H9 (cell line): ENCODE results near the gene FANCC. TPM values are rescaled to one million over a fixed set of nuclear protein-coding genes. Genes with fewer than 3 reads are reported as not detected.

Experiments
- DNase-seq: peaks from one replicate; pipeline ENCODE4 v3.0.0-alpha.2; 2017
- H2AFZ ChIP-seq: one replicate; pipeline ENCODE4 v1.6.1; 2013; ENCODE audit warnings: mild to moderate bottlenecking, low read length, control low read depth, moderate library complexity
- H2AK5ac ChIP-seq: 2 replicates; pipeline ENCODE4 v1.6.1; 2013; ENCODE audit warnings: low read length, control low read depth, mixed read lengths; ENCODE audit not compliant: insufficient read length
- H2BK120ac ChIP-seq: one replicate; pipeline ENCODE4 v1.6.1; 2013; ENCODE audit warnings: low read depth, mild to moderate bottlenecking, low read length, control low read depth, inconsistent platforms; ENCODE audit not compliant: poor library complexity, severe bottlenecking
- H2BK12ac ChIP-seq: 2 replicates; pipeline ENCODE4 v1.6.1; 2013; ENCODE audit warnings: low read length, control low read depth, mixed read lengths, low read depth; ENCODE audit not compliant: insufficient read length
- H2BK15ac ChIP-seq: 2 replicates; pipeline ENCODE4 v1.6.1; 2013; ENCODE audit warnings: low read depth, low read length, control low read depth
- H2BK20ac ChIP-seq: one replicate; pipeline ENCODE4 v1.6.1; 2013; ENCODE audit warnings: low read depth, mild to moderate bottlenecking, low read length, control low read depth, inconsistent platforms; ENCODE audit not compliant: poor library complexity, severe bottlenecking
- H2BK5ac ChIP-seq: 2 replicates; pipeline ENCODE4 v1.6.1; 2013; ENCODE audit warnings: low read length, control low read depth, mixed read lengths; ENCODE audit not compliant: insufficient read length
- H3K14ac ChIP-seq: 2 replicates; pipeline ENCODE4 v1.6.1; 2013; ENCODE audit warnings: low read length, control low read depth; ENCODE audit not compliant: insufficient read depth
- H3K18ac ChIP-seq: 2 replicates; pipeline ENCODE4 v1.6.1; 2013; ENCODE audit warnings: low read depth, mild to moderate bottlenecking, mixed read lengths, low read length, control low read depth; ENCODE audit not compliant: insufficient read length
- H3K23ac ChIP-seq: 2 replicates; pipeline ENCODE4 v1.6.1; 2013; ENCODE audit warnings: low read length, control low read depth, mixed read lengths, low read depth; ENCODE audit not compliant: insufficient read length
- H3K23me2 ChIP-seq: 2 replicates; pipeline ENCODE4 v1.6.1; 2013; ENCODE audit warnings: low read depth, mild to moderate bottlenecking, mixed read lengths, low read length, control low read depth; ENCODE audit not compliant: insufficient read length, poor library complexity, severe bottlenecking
- H3K27ac ChIP-seq: 2 replicates; pipeline ENCODE4 v1.5.1; 2013; ENCODE audit warnings: low read length, control low read depth, mixed read lengths, low read depth; ENCODE audit not compliant: insufficient read length
- H3K27me3 ChIP-seq: 2 replicates; pipeline ENCODE4 v1.6.1; 2013; ENCODE audit warnings: low read length, control low read depth, inconsistent platforms; ENCODE audit not compliant: insufficient read depth
- H3K4ac ChIP-seq: 2 replicates; pipeline ENCODE4 v1.6.1; 2013; ENCODE audit warnings: low read depth, mild to moderate bottlenecking, control low read depth, inconsistent platforms, low read length, moderate library complexity
- H3K4me1 ChIP-seq: 2 replicates; pipeline ENCODE4 v1.6.1; 2013; ENCODE audit warnings: low read length, control low read depth, inconsistent platforms; ENCODE audit not compliant: insufficient read depth
- H3K4me2 ChIP-seq: 2 replicates; pipeline ENCODE4 v1.6.1; 2013; ENCODE audit warnings: low read length, control low read depth, mixed read lengths; ENCODE audit not compliant: insufficient read length, insufficient read depth
- H3K56ac ChIP-seq: 2 replicates; pipeline ENCODE4 v1.6.1; 2013; ENCODE audit warnings: low read depth, mild to moderate bottlenecking, mixed read lengths, low read length, control low read depth; ENCODE audit not compliant: insufficient read length
- H3K79me1 ChIP-seq: 2 replicates; pipeline ENCODE4 v1.6.1; 2013; ENCODE audit warnings: low read depth, mild to moderate bottlenecking, moderate library complexity, low read length, control low read depth, inconsistent platforms; ENCODE audit not compliant: insufficient read depth, poor library complexity, severe bottlenecking
- H3K79me2 ChIP-seq: 2 replicates; pipeline ENCODE4 v1.6.1; 2013; ENCODE audit warnings: low read length, control low read depth, inconsistent platforms; ENCODE audit not compliant: insufficient read depth
- H3K9ac ChIP-seq: 2 replicates; pipeline ENCODE4 v1.6.1; 2013; ENCODE audit warnings: low read length, control low read depth, mixed read lengths; ENCODE audit not compliant: insufficient read length; ENCODE audit errors: extremely low read depth
- H3K9me3 ChIP-seq: one replicate; pipeline ENCODE4 v1.6.1; 2013; ENCODE audit warnings: low read depth, low read length, inconsistent platforms; ENCODE audit not compliant: control insufficient read depth
- H3T11ph ChIP-seq: one replicate; pipeline ENCODE4 v1.6.1; 2013; ENCODE audit warnings: mild to moderate bottlenecking, low read length, control low read depth, inconsistent platforms
- H4K20me1 ChIP-seq: one replicate; pipeline ENCODE4 v1.6.1; 2013; ENCODE audit not compliant: control insufficient read depth, insufficient read length, insufficient read depth
- H4K5ac ChIP-seq: 2 replicates; pipeline ENCODE4 v1.6.1; 2013; ENCODE audit warnings: low read depth, mild to moderate bottlenecking, mixed read lengths, low read length, control low read depth; ENCODE audit not compliant: insufficient read length
- H4K8ac ChIP-seq: replicated peaks from 2 replicates; pipeline ENCODE4 v1.6.1; 2013; ENCODE audit warnings: low read length, control low read depth, mixed read lengths, low read depth; ENCODE audit not compliant: insufficient read length
- H4K91ac ChIP-seq: 2 replicates; pipeline ENCODE4 v1.6.1; 2013; ENCODE audit warnings: low read depth, mild to moderate bottlenecking, moderate library complexity, mixed read lengths, low read length, control low read depth; ENCODE audit not compliant: insufficient read length
- H3K27ac Mint-ChIP-seq, 3 experiments: 2 replicates in 2 of 3; 3 replicates in 1 of 3; pipeline ENCODE4 v1.8.0; 2020 to 2021; ENCODE audit warnings: mixed read lengths in 3 of 3, mild to moderate bottlenecking in 1 of 3, moderate library complexity in 1 of 3
- H3K27me3 Mint-ChIP-seq: 2 replicates; pipeline ENCODE4 v1.8.0; 2021; ENCODE audit warnings: low read depth, mild to moderate bottlenecking, moderate library complexity, mixed read lengths
- H3K36me3 Mint-ChIP-seq, 3 experiments: 2 replicates in 2 of 3; 3 replicates in 1 of 3; pipeline ENCODE4 v1.8.0; 2020 to 2021; ENCODE audit warnings: low read depth in 3 of 3, mixed read lengths in 3 of 3; ENCODE audit not compliant: insufficient read depth in 1 of 3
- H3K4me1 Mint-ChIP-seq, 2 experiments: 2 replicates each; pipeline ENCODE4 v1.8.0; 2020; ENCODE audit warnings: mixed read lengths in 2 of 2
- H3K4me3 Mint-ChIP-seq, 2 experiments: 2 replicates in 1 of 2; 3 replicates in 1 of 2; pipeline ENCODE4 v1.8.0; 2020 to 2021; ENCODE audit warnings: mild to moderate bottlenecking in 2 of 2, mixed read lengths in 2 of 2, moderate library complexity in 1 of 2
- H3K9me3 Mint-ChIP-seq, 2 experiments: 2 replicates in 1 of 2; 3 replicates in 1 of 2; pipeline ENCODE4 v1.8.0; 2020; ENCODE audit warnings: mild to moderate bottlenecking in 2 of 2, mixed read lengths in 2 of 2, moderate library complexity in 1 of 2
- CTCF ChIP-seq: fragments of 200-600 bp; sonication (generic); conservative IDR thresholded peaks from 3 replicates; pipeline ENCODE4 v1.8.0; 2021; ENCODE audit warnings: antibody characterized with exemption, mild to moderate bottlenecking
- WGBS: extraction: QIAGEN DNeasy Blood & Tissue Kit; methylation state at CpG from one replicate; pipeline ENCODE4 v1.1.7; 2013; ENCODE audit warnings: missing lambda C conversion rate, low lambda C conversion rate, mixed read lengths; ENCODE audit not compliant: insufficient read length; ENCODE audit errors: extremely low coverage; 5-methylcytosine and 5-hydroxymethylcytosine counted together
- total RNA-seq: library from RNA; stranded (reverse); gene quantifications from 2 replicates; pipeline ENCODE4 v1.2.1, GENCODE V29; 2021

Gene FANCC
- total RNA-seq, 1 experiment from 2014 or later, result 14.6 TPM

- H2BK5ac ChIP-seq, result no peak overlapping the region
- no peak overlapping the region for H4K5ac ChIP-seq
- Mint-ChIP-seq H3K4me1 (peaks cover 4 to 5% of the 10 kb centered on the region in 2 experiments; a peak in 2 of 4 replicates), H3K27me3 (peaks cover 3% of the 10 kb centered on the region; the same call in 1 of the 2 replicates), H3K9me3 (peaks cover 57 to 63% of the 10 kb centered on the region in 2 experiments), H3K27ac (no peak overlapping the region), H3K36me3 (peaks cover 9 to 34% (median 20%) of the 10 kb centered on the region in 3 experiments), H3K4me3 (no peak overlapping the region)
- H4K91ac ChIP-seq, result no peak overlapping the region
- no peak overlapping the region for H3K14ac ChIP-seq
- no peak for TF ChIP-seq CTCF
- H3K79me1 ChIP-seq, result no peaks in the 10 kb centered on the region
- no peak overlapping the region for H2AFZ ChIP-seq
- H3K4me2 ChIP-seq, result no peak overlapping the region
- no CpG with 5 or more reads among the region's 1 CpG for WGBS
- DNase-seq, result no peak
- no peaks in the 10 kb centered on the region for H3K27me3 ChIP-seq
- H4K20me1 ChIP-seq, result no peaks in the 10 kb centered on the region
- H3K18ac ChIP-seq, result no peak overlapping the region
- no peak overlapping the region for H2BK15ac ChIP-seq
- H3K27ac ChIP-seq, result no peak overlapping the region
- H3K56ac ChIP-seq, result no peak overlapping the region
- H3K23ac ChIP-seq, result no peak overlapping the region
- H3K23me2 ChIP-seq, result no peaks in the 10 kb centered on the region
- H3K4me1 ChIP-seq, result no peaks in the 10 kb centered on the region
- H3K9ac ChIP-seq, result no peak overlapping the region
- no peak overlapping the region for H4K8ac ChIP-seq
- no peak overlapping the region for H2BK20ac ChIP-seq
- no peak overlapping the region for H2BK120ac ChIP-seq
- no peak overlapping the region for H3T11ph ChIP-seq
- H3K4ac ChIP-seq, result no peak overlapping the region
- H3K9me3 ChIP-seq, result peaks cover 11% of the 10 kb centered on the region
- H3K79me2 ChIP-seq, result no peaks in the 10 kb centered on the region
- no peak overlapping the region for H2BK12ac ChIP-seq
- H2AK5ac ChIP-seq, result no peak overlapping the region
Measured at GRCh38 chr9:95327239-95327865, 9.8 kb upstream of the FANCC start.
